Mucosa of rectum (tissue), 2 donors: ENCODE results near the gene ADORA1.

Experiments
- H3K27ac ChIP-seq, 2 donors: one replicate each; pipeline ENCODE4 v1.7.0; 2013; ENCODE audit warnings: inconsistent platforms in 2 of 2, low read depth in 2 of 2, low read length in 2 of 2
- H3K27me3 ChIP-seq, 2 donors: one replicate each; pipeline ENCODE4 v1.7.0; 2013; ENCODE audit warnings: low read length in 2 of 2; ENCODE audit not compliant: control insufficient read depth in 2 of 2, insufficient read depth in 2 of 2
- H3K36me3 ChIP-seq, 2 donors: one replicate each; pipeline ENCODE4 v1.7.0; 2013; ENCODE audit warnings: low read length in 2 of 2; ENCODE audit not compliant: control insufficient read depth in 2 of 2, insufficient read depth in 2 of 2
- H3K4me1 ChIP-seq, 2 donors: one replicate each; pipeline ENCODE4 v1.7.0; 2013; ENCODE audit warnings: low read length in 2 of 2, mild to moderate bottlenecking in 1 of 2; ENCODE audit not compliant: control insufficient read depth in 2 of 2, insufficient read depth in 2 of 2
- H3K4me3 ChIP-seq, 2 donors: one replicate each; pipeline ENCODE4 v1.7.0; 2013; ENCODE audit warnings: low read length in 2 of 2
- H3K9ac ChIP-seq, 2 donors: one replicate each; pipeline ENCODE4 v1.7.0; 2013; ENCODE audit warnings: low read length in 2 of 2, low read depth in 1 of 2, mild to moderate bottlenecking in 1 of 2
- H3K9me3 ChIP-seq, 2 donors: one replicate each; pipeline ENCODE4 v1.7.0; 2013; ENCODE audit warnings: low read length in 2 of 2; ENCODE audit not compliant: control insufficient read depth in 2 of 2
- donor health status: healthy.
- donor health status: Normal muscosa, but diverticular disease.

ADORA1 gene

GRCh38 chr1:203173566-203173965 lies 46.0 kb downstream of the ADORA1 start:
- no peak overlapping the region for H3K4me3 ChIP-seq
- no peaks in the 10 kb centered on the region for H3K9me3 ChIP-seq
- H3K27me3 ChIP-seq = no peaks in the 10 kb centered on the region
- peaks cover 3 to 5% of the 10 kb centered on the region in 2 donors for H3K4me1 ChIP-seq
- H3K36me3 ChIP-seq = no peaks in the 10 kb centered on the region
- H3K27ac ChIP-seq = no peak overlapping the region
- H3K9ac ChIP-seq = no peak overlapping the region

GRCh38 chr1:203174324-203174985 lies 46.9 kb downstream of the ADORA1 start:
- H3K36me3 ChIP-seq = no peaks in the 10 kb centered on the region
- H3K4me1 ChIP-seq = peaks cover 3 to 5% of the 10 kb centered on the region in 2 donors
- no peaks in the 10 kb centered on the region for H3K27me3 ChIP-seq
- H3K9me3 ChIP-seq = no peaks in the 10 kb centered on the region
- H3K9ac ChIP-seq = no peak overlapping the region
- H3K27ac ChIP-seq = no peak overlapping the region
- no peak overlapping the region for H3K4me3 ChIP-seq

GRCh38 chr1:203175237-203175826 lies 47.8 kb downstream of the ADORA1 start, which contains the start of gene MYBPH:
Gene MYBPH, minus strand, starts transcription at chr1:203175826. Its CDS starts 71 bp downstream, at chr1:203175755.
- no peaks in the 10 kb centered on the region for H3K27me3 ChIP-seq
- no peaks in the 10 kb centered on the region for H3K9me3 ChIP-seq
- H3K4me1 ChIP-seq = peaks cover 3 to 5% of the 10 kb centered on the region in 2 donors
- H3K36me3 ChIP-seq = no peaks in the 10 kb centered on the region
- H3K4me3 ChIP-seq = no peak within 1 kb of the TSS
- no peak within 1 kb of the TSS for H3K27ac ChIP-seq
- no peak within 1 kb of the TSS for H3K9ac ChIP-seq

GRCh38 chr1:203175827-203176241 lies 48.3 kb downstream of the ADORA1 start:
- H3K9me3 ChIP-seq = no peaks in the 10 kb centered on the region
- H3K27me3 ChIP-seq = no peaks in the 10 kb centered on the region
- peaks cover 3 to 5% of the 10 kb centered on the region in 2 donors for H3K4me1 ChIP-seq
- no peaks in the 10 kb centered on the region for H3K36me3 ChIP-seq
- no peak overlapping the region for H3K4me3 ChIP-seq
- H3K27ac ChIP-seq = no peak overlapping the region
- H3K9ac ChIP-seq = no peak overlapping the region

GRCh38 chr1:203176273-203177035 lies 48.9 kb downstream of the ADORA1 start:
- Histone ChIP-seq H3K9ac (no peak overlapping the region), H3K27ac (no peak overlapping the region), H3K4me1 (peaks cover 3 to 5% of the 10 kb centered on the region in 2 donors), H3K9me3 (no peaks in the 10 kb centered on the region), H3K27me3 (no peaks in the 10 kb centered on the region), H3K4me3 (no peak overlapping the region), H3K36me3 (no peaks in the 10 kb centered on the region)

GRCh38 chr1:203177036-203177405 lies 49.5 kb downstream of the ADORA1 start:
- Histone ChIP-seq H3K27ac (no peak overlapping the region), H3K27me3 (no peaks in the 10 kb centered on the region), H3K36me3 (no peaks in the 10 kb centered on the region), H3K9ac (no peak overlapping the region), H3K9me3 (no peaks in the 10 kb centered on the region), H3K4me3 (no peak overlapping the region), H3K4me1 (peaks cover 3 to 5% of the 10 kb centered on the region in 2 donors)

- no peak overlapping the region for H3K27ac ChIP-seq
- no peak overlapping the region for H3K9ac ChIP-seq
- H3K9me3 ChIP-seq = no peaks in the 10 kb centered on the region
- H3K4me3 ChIP-seq = no peak overlapping the region
- H3K27me3 ChIP-seq = no peaks in the 10 kb centered on the region
- peaks cover 3 to 5% of the 10 kb centered on the region in 2 donors for H3K4me1 ChIP-seq
- no peaks in the 10 kb centered on the region for H3K36me3 ChIP-seq
Measured at GRCh38 chr1:203177470-203178039, 50.0 kb downstream of the ADORA1 start.

GRCh38 chr1:203178083-203178482 lies 50.6 kb downstream of the ADORA1 start:
- H3K36me3 ChIP-seq = no peaks in the 10 kb centered on the region
- H3K4me3 ChIP-seq = no peak overlapping the region
- no peak overlapping the region for H3K27ac ChIP-seq
- no peak overlapping the region for H3K9ac ChIP-seq
- no peaks in the 10 kb centered on the region for H3K9me3 ChIP-seq
- peaks cover 3 to 5% of the 10 kb centered on the region in 2 donors for H3K4me1 ChIP-seq
- H3K27me3 ChIP-seq = no peaks in the 10 kb centered on the region

GRCh38 chr1:203178821-203179666 lies 51.5 kb downstream of the ADORA1 start:
- no peak overlapping the region for H3K4me3 ChIP-seq
- H3K27ac ChIP-seq = no peak overlapping the region
- H3K9ac ChIP-seq = no peak overlapping the region
- H3K36me3 ChIP-seq = no peaks in the 10 kb centered on the region
- peaks cover 3 to 5% of the 10 kb centered on the region in 2 donors for H3K4me1 ChIP-seq
- H3K27me3 ChIP-seq = no peaks in the 10 kb centered on the region
- no peaks in the 10 kb centered on the region for H3K9me3 ChIP-seq
